ENCODE measurements around the gene NXT2.

- no peak for TF ChIP-seq EZH2 (IDR thresholded peaks at IDR 0.05; ENCODE audit: borderline replicate concordance, low read depth, low read length)
- no peak for TF ChIP-seq MYC (IDR thresholded peaks at IDR 0.05; ENCODE audit: low read depth, low read length)
- no peak for TF ChIP-seq MYC (CRISPR knock-in tag; IDR thresholded peaks at IDR 0.05; ENCODE audit: borderline replicate concordance, low read depth)
- no peak for TF ChIP-seq MAFF (IDR thresholded peaks at IDR 0.05; ENCODE audit: low read length)
- TF ChIP-seq ZC3H11A (IDR thresholded peaks at IDR 0.05; ENCODE audit: low read depth, low read length) = no peak
- no peak for TF ChIP-seq CTCF (IDR thresholded peaks at IDR 0.05 in 2 of 3, conservative IDR thresholded peaks at IDR 0.05 in 1 of 3; ENCODE audit: insufficient read depth in 2 of 3, low read depth in 1 of 3, low read length in 3 of 3)
- TF ChIP-seq BRD4 (IDR thresholded peaks at IDR 0.05) = no peak
- TF ChIP-seq PREB (CRISPR knock-in tag; IDR thresholded peaks at IDR 0.05) = no peak
- no peak for TF ChIP-seq THRAP3 (IDR thresholded peaks at IDR 0.05; ENCODE audit: borderline replicate concordance)
- no peak for TF ChIP-seq POLR2A (conservative IDR thresholded peaks at IDR 0.05)
- no peak for TF ChIP-seq BRD9 (IDR thresholded peaks at IDR 0.05; ENCODE audit: low read depth, partially characterized antibody)
- no peak for TF ChIP-seq TCF3 (CRISPR knock-in tag; IDR thresholded peaks at IDR 0.05)
- no peak for TF ChIP-seq MAFK (IDR thresholded peaks at IDR 0.05; ENCODE audit: low read length)
- no peak for TF ChIP-seq ATF2 (CRISPR knock-in tag; IDR thresholded peaks at IDR 0.05)
Observed at GRCh38 chrX:109508915-109509314, 27.7 kb upstream of the NXT2 start.
